ENCODE data around the gene NDUFAB1. TPM values are rescaled to one million over a fixed set of nuclear protein-coding genes. Genes with fewer than 3 reads are reported as not detected.

NDUFAB1 gene
- total RNA-seq, 4 donors from 2014 or later, result 46.7 to 158 (median 54.1) TPM

- no peak for TF ChIP-seq CTCF (IDR thresholded peaks at IDR 0.05; ENCODE audit: low read depth)
Observed at GRCh38 chr16:23571895-23572294, 24.2 kb downstream of the NDUFAB1 start.

- no peak for TF ChIP-seq CTCF (IDR thresholded peaks at IDR 0.05; ENCODE audit: low read depth)
Observed at GRCh38 chr16:23570992-23571632, 25.0 kb downstream of the NDUFAB1 start.

GRCh38 chr16:23567602-23568001, 28.5 kb downstream of the NDUFAB1 start:
- TF ChIP-seq CTCF (IDR thresholded peaks at IDR 0.05; ENCODE audit: low read depth), result no peak

- TF ChIP-seq CTCF (IDR thresholded peaks at IDR 0.05; ENCODE audit: low read depth), result no peak
Observed at GRCh38 chr16:23566724-23567123, 29.4 kb downstream of the NDUFAB1 start.

GRCh38 chr16:23564575-23565363, 31.3 kb downstream of the NDUFAB1 start:
- no peak for TF ChIP-seq CTCF (IDR thresholded peaks at IDR 0.05; ENCODE audit: low read depth)

- TF ChIP-seq CTCF (IDR thresholded peaks at IDR 0.05; ENCODE audit: low read depth), result no peak
Observed at GRCh38 chr16:23563186-23563585, 32.9 kb downstream of the NDUFAB1 start.

GRCh38 chr16:23562505-23562904, 33.6 kb downstream of the NDUFAB1 start:
- no peak for TF ChIP-seq CTCF (IDR thresholded peaks at IDR 0.05; ENCODE audit: low read depth)
